NB4 (cell line): ENCODE measurements around the gene GREB1L.
A peak's percentile ranks its signal among the peaks of the same experiment; 100 is the strongest.

Experiments
- POLR2A ChIP-seq: IDR thresholded peaks from 2 replicates; pipeline ENCODE4 v1.6.1; 2011; ENCODE audit warnings: mild to moderate bottlenecking; ENCODE audit not compliant: insufficient read length; ENCODE audit errors: extremely low read depth
- TF ChIP-seq, protein P1 (sequence below): IDR thresholded peaks from one replicate; pipeline ENCODE4 v1.5.1; 2012; ENCODE audit warnings: low read depth, low read length

DNA sequence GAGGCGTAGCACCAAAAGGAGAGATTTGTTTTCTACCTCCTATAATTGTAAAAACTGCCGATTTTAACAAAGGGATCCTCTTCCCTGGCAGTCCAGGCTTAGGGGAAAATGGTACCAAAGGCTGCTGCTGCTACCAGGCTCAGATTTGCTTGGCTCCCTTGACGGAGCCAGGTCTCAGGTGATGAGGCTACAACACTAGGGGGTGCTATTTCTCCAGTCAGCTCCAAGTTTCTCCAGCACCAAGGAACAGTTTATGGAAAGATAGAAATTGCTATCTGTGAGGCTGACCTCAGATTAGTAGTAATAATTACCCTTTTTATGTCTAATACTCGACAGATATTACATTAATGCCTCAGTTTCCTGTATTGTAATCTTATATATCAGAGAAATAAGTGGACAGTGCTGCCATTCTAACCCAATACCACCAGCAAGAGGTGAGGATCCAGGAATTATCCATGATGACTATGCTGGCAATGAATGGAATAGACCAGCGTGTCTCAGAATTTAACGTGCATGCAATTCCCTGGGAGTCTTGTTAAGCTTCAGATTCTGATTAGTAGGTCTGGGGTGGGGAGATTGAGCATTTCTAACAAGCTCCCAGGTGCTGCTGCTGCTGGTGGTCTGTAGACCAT is 247.2 kb downstream of the GREB1L start:
- TF ChIP-seq, protein P1, sequence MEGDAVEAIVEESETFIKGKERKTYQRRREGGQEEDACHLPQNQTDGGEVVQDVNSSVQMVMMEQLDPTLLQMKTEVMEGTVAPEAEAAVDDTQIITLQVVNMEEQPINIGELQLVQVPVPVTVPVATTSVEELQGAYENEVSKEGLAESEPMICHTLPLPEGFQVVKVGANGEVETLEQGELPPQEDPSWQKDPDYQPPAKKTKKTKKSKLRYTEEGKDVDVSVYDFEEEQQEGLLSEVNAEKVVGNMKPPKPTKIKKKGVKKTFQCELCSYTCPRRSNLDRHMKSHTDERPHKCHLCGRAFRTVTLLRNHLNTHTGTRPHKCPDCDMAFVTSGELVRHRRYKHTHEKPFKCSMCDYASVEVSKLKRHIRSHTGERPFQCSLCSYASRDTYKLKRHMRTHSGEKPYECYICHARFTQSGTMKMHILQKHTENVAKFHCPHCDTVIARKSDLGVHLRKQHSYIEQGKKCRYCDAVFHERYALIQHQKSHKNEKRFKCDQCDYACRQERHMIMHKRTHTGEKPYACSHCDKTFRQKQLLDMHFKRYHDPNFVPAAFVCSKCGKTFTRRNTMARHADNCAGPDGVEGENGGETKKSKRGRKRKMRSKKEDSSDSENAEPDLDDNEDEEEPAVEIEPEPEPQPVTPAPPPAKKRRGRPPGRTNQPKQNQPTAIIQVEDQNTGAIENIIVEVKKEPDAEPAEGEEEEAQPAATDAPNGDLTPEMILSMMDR: peak; percentile 83
- TF ChIP-seq POLR2A: no peak
